Measurements from ENCODE around the gene DACT3.

DACT3 gene

GRCh38 chr19:46661020-46661731 lies at the start of gene DACT3:
DACT3 (minus strand) TSS chr19:46661182; CDS start chr19:46661064, 118 bp downstream.
- DNase-seq (ENCODE audit: low read depth in 2 of 2) = peak; percentile 100

- no peak for DNase-seq (ENCODE audit: low read depth in 2 of 2)
Observed at GRCh38 chr19:46710687-46711086, 49.7 kb upstream of the DACT3 start.

GRCh38 chr19:46704379-46705076 lies 43.5 kb upstream of the DACT3 start:
- DNase-seq (ENCODE audit: low read depth in 2 of 2) = peak; percentile 61 to 73

- DNase-seq (ENCODE audit: low read depth in 2 of 2) = no peak
Observed at GRCh38 chr19:46700704-46701103, 39.7 kb upstream of the DACT3 start.

GRCh38 chr19:46698395-46699321 lies 37.7 kb upstream of the DACT3 start:
- no peak for DNase-seq (ENCODE audit: low read depth in 2 of 2)

- DNase-seq (ENCODE audit: low read depth in 2 of 2) = no peak
Observed at GRCh38 chr19:46697204-46697960, 36.4 kb upstream of the DACT3 start.

GRCh38 chr19:46696866-46697203 lies 35.9 kb upstream of the DACT3 start:
- no peak for DNase-seq (ENCODE audit: low read depth in 2 of 2)

- no peak for DNase-seq (ENCODE audit: low read depth in 2 of 2)
Observed at GRCh38 chr19:46696052-46696451, 35.1 kb upstream of the DACT3 start.

GRCh38 chr19:46693760-46694159 lies 32.8 kb upstream of the DACT3 start:
- no peak for DNase-seq (ENCODE audit: low read depth in 2 of 2)

GRCh38 chr19:46692918-46693722 lies 32.1 kb upstream of the DACT3 start:
- no peak for DNase-seq (ENCODE audit: low read depth in 2 of 2)

GRCh38 chr19:46691948-46692347 lies 31.0 kb upstream of the DACT3 start:
- no peak for DNase-seq (ENCODE audit: low read depth in 2 of 2)

- no peak for DNase-seq (ENCODE audit: low read depth in 2 of 2)
Observed at GRCh38 chr19:46691104-46691503, 30.1 kb upstream of the DACT3 start.

GRCh38 chr19:46689358-46689757 lies 28.4 kb upstream of the DACT3 start:
- no peak for DNase-seq (ENCODE audit: low read depth in 2 of 2)

GRCh38 chr19:46687438-46688145 lies 26.6 kb upstream of the DACT3 start:
- no peak for DNase-seq (ENCODE audit: low read depth in 2 of 2)

- no peak for DNase-seq (ENCODE audit: low read depth in 2 of 2)
Observed at GRCh38 chr19:46685189-46685588, 24.2 kb upstream of the DACT3 start.

- DNase-seq (ENCODE audit: low read depth in 2 of 2) = peak; percentile 48 to 56
Observed at GRCh38 chr19:46678110-46678732, 17.2 kb upstream of the DACT3 start.

GRCh38 chr19:46674416-46675178 lies 13.6 kb upstream of the DACT3 start:
- DNase-seq (ENCODE audit: low read depth in 2 of 2) = no peak

GRCh38 chr19:46670813-46671212 lies 9.8 kb upstream of the DACT3 start:
- no peak for DNase-seq (ENCODE audit: low read depth in 2 of 2)

GRCh38 chr19:46668662-46669061 lies 7.7 kb upstream of the DACT3 start:
- no peak for DNase-seq (ENCODE audit: low read depth in 2 of 2)
